Endothelial cell of umbilical vein (primary cell): ENCODE results near the gene TMEM87A. TPM values are rescaled to one million over a fixed set of nuclear protein-coding genes. Genes with fewer than 3 reads are reported as not detected.

Experiments
- BruUV-seq: library from RNA; stranded (reverse); fragments of 400-500 nt; replicated peaks from 2 replicates; lab custom pipeline; 2021; lab: Mats Ljungman, UMichigan
- CTCF ChIA-PET: fragments of 300-600, 350-600 bp; sonication (Branson Sonifier 250); formaldehyde crosslinking; loops from one replicate; lab custom pipeline; 2021; ENCODE audit warnings: antibody characterized with exemption, inconsistent platforms; lab: Charles Lee
- POLR2A ChIA-PET: fragments of 300-600, 350-600 bp; sonication (Branson Sonifier 250); formaldehyde crosslinking; loops from one replicate; lab custom pipeline; 2021; ENCODE audit warnings: antibody characterized with exemption, inconsistent platforms; lab: Charles Lee
- DNase-seq: peaks from one replicate; pipeline ENCODE4 v3.0.0-alpha.2; 2011; ENCODE audit warnings: low read depth, low spot score
- FAIRE-seq: peaks from 2 replicates; lab custom pipeline; 2011; peaks lifted over from hg19 to GRCh38; lab: Jason Lieb, UNC
- H2AFZ ChIP-seq: 2 replicates; pipeline ENCODE4 v1.6.0; 2012; ENCODE audit warnings: low read depth, low read length, control low read depth, inconsistent platforms
- H3K27ac ChIP-seq: 2 replicates; pipeline ENCODE4 v1.5.1; 2011; ENCODE audit warnings: low read depth, mild to moderate bottlenecking, control low read depth, low read length, moderate library complexity; ENCODE audit not compliant: insufficient read depth
- H3K27me3 ChIP-seq, 2 experiments: 2 replicates each; pipeline versions ENCODE4 v1.6.0 to v1.6.1; 2011; ENCODE audit warnings: low read length in 2 of 2, mixed read lengths in 1 of 2; ENCODE audit not compliant: control insufficient read depth in 2 of 2, insufficient read depth in 2 of 2
- H3K36me3 ChIP-seq, 2 experiments: 2 replicates in 1 of 2; 3 replicates in 1 of 2; pipeline ENCODE4 v1.5.1; 2011; ENCODE audit warnings: low read length in 2 of 2, mild to moderate bottlenecking in 1 of 2, moderate library complexity in 1 of 2; ENCODE audit not compliant: control insufficient read depth in 2 of 2, insufficient read depth in 2 of 2; ENCODE audit errors: extremely low read depth in 1 of 2
- H3K4me1 ChIP-seq: 3 replicates; pipeline ENCODE4 v1.5.1; 2011; ENCODE audit warnings: mild to moderate bottlenecking, low read length; ENCODE audit not compliant: control insufficient read depth, insufficient read depth; ENCODE audit errors: extremely low read depth
- H3K4me2 ChIP-seq: 2 replicates; pipeline ENCODE4 v1.6.1; 2011; ENCODE audit warnings: low read length, control low read depth, mixed read lengths; ENCODE audit not compliant: insufficient read depth
- H3K4me3 ChIP-seq, 3 experiments: fragments of 200-600 bp in 1 of 3; sonication (generic), shearing (Covaris generic) in 1 of 3; replicated peaks in 1 of 3; 2 replicates each; pipeline ENCODE4 v1.5.1; 2011 to 2016; ENCODE audit warnings: control low read depth in 3 of 3, low read length in 3 of 3, mild to moderate bottlenecking in 2 of 3, inconsistent platforms in 1 of 3, low read depth in 1 of 3, moderate library complexity in 1 of 3; ENCODE audit not compliant: insufficient read depth in 1 of 3
- H3K79me2 ChIP-seq: 2 replicates; pipeline ENCODE4 v1.6.0; 2012; ENCODE audit warnings: low read length, inconsistent platforms; ENCODE audit not compliant: control insufficient read depth, insufficient read depth
- H3K9ac ChIP-seq: replicated peaks from 2 replicates; pipeline ENCODE3; 2011; ENCODE audit warnings: low read length, control low read depth; ENCODE audit not compliant: insufficient read depth; ENCODE audit errors: extremely low read depth
- H3K9me1 ChIP-seq: replicated peaks from 3 replicates; pipeline ENCODE4 v1.6.0; 2011; ENCODE audit warnings: mild to moderate bottlenecking, low read length; ENCODE audit not compliant: control insufficient read depth, insufficient read depth; ENCODE audit errors: extremely low read depth
- H3K9me3 ChIP-seq: replicated peaks from 2 replicates; pipeline ENCODE4 v1.5.1; 2012; ENCODE audit warnings: low read length, inconsistent platforms; ENCODE audit not compliant: control insufficient read depth, insufficient read depth
- H4K20me1 ChIP-seq: replicated peaks from 2 replicates; pipeline ENCODE3; 2011; ENCODE audit warnings: mild to moderate bottlenecking, low read length; ENCODE audit not compliant: control insufficient read depth, insufficient read depth; ENCODE audit errors: extremely low read depth
- CTCF ChIP-seq, 2 donors: IDR thresholded peaks; 1 replicate in 1 of 2; 2 replicates in 1 of 2; pipeline ENCODE4 v1.5.1; 2011; ENCODE audit warnings: low read length in 2 of 2, mild to moderate bottlenecking in 2 of 2, moderate library complexity in 2 of 2, control low read depth in 1 of 2, inconsistent platforms in 1 of 2, low read depth in 1 of 2; ENCODE audit not compliant: insufficient read depth in 1 of 2; ENCODE audit errors: extremely low read depth in 1 of 2
- EZH2 ChIP-seq: IDR thresholded peaks from 2 replicates; pipeline ENCODE4 v1.6.1; 2012; ENCODE audit warnings: borderline replicate concordance, low read depth, mild to moderate bottlenecking, moderate library complexity, low read length, inconsistent platforms; ENCODE audit not compliant: severe bottlenecking
- FOS ChIP-seq: IDR thresholded peaks from 2 replicates; pipeline ENCODE4 v1.6.1; 2011; ENCODE audit warnings: mild to moderate bottlenecking, low read length, moderate library complexity, borderline replicate concordance; ENCODE audit not compliant: insufficient read depth
- GATA2 ChIP-seq: IDR thresholded peaks from 2 replicates; pipeline ENCODE4 v1.7.0; 2011; ENCODE audit warnings: low read depth, mild to moderate bottlenecking, moderate library complexity, mixed read lengths, low read length; ENCODE audit not compliant: insufficient read length, insufficient read depth
- JUN ChIP-seq: IDR thresholded peaks from 2 replicates; pipeline ENCODE4 v1.6.1; 2011; ENCODE audit warnings: borderline replicate concordance, low read depth; ENCODE audit not compliant: insufficient read length, insufficient read depth
- MAX ChIP-seq: IDR thresholded peaks from 2 replicates; pipeline ENCODE4 v1.6.1; 2011; ENCODE audit not compliant: insufficient read depth, insufficient read length
- MYC ChIP-seq: IDR thresholded peaks from one replicate; pipeline ENCODE4 v1.6.1; 2011; ENCODE audit warnings: mild to moderate bottlenecking, low read depth, low read length
- POLR2A ChIP-seq: IDR thresholded peaks from 2 replicates; pipeline ENCODE4 v1.6.1; 2012; ENCODE audit warnings: low read depth, mild to moderate bottlenecking, control low read depth, low read length
- POLR2AphosphoS5 ChIP-seq: IDR thresholded peaks from 2 replicates; pipeline ENCODE4 v1.6.1; 2012; ENCODE audit warnings: low read depth, mild to moderate bottlenecking, control low read depth, low read length, moderate library complexity; ENCODE audit not compliant: insufficient read depth
- dilution Hi-C: fragments of 300-500 bp; cut with MboI; formaldehyde crosslinking; loops from one replicate; pipeline ENCODE4 v1.15.0; 2019; ENCODE audit warnings: low sequenced_read_pairs; ENCODE audit not compliant: extremely low pct_ligation_motif_present
- intact Hi-C: fragments of 100-400 bp; cut with micrococcal nuclease; formaldehyde crosslinking; loops from one replicate; pipeline ENCODE4 v1.10.0; 2022
- polyA plus RNA-seq, 4 experiments: library from polyadenylated mRNA; depleted of rRNA in 3 of 4; stranded (reverse) in 3 of 4; unstranded in 1 of 4; fragments of >200 nt; gene quantifications; 2 replicates each; pipeline versions ENCODE4 v1.2.1 to v1.2.3, GENCODE V29; 2011 to 2012; ENCODE audit warnings: missing spikeins in 1 of 4
- total RNA-seq: library from RNA; stranded (reverse); gene quantifications from 2 replicates; pipeline ENCODE4 v1.2.3, GENCODE V29; 2021

Gene TMEM87A
- total and polyA plus RNA-seq, 2 donors (not counting 3 experiments of a cell fraction or from before 2014, with no cell fraction given) = 22.3 to 41.1 TPM

- H3K9me3 ChIP-seq = no peaks in the 10 kb centered on the region
These were observed 868 bp upstream of the TMEM87A start for GRCh38 chr15:42273900-42274701.

More at GRCh38 chr15:42273900-42274701, 868 bp upstream of the TMEM87A start:
- H3K9ac ChIP-seq = peak overlapping the region; percentile 90
- H2AFZ ChIP-seq = peak overlapping the region; percentile 95
- ChIA-PET POLR2A (interaction anchor here (0.6 to 1.0 kb wide), 2 partner anchors 217 to 335 kb away, joined by 3 to 8 read pairs; partner anchors contain the start of gene ZNF106), CTCF (interaction anchor here (1.6 to 2.1 kb wide), 2 partner anchors 111 kb away, joined by 7 to 16 read pairs; no protein-coding TSS in a partner anchor)
- no peaks in the 10 kb centered on the region for H4K20me1 ChIP-seq
- peak overlapping the region; percentile 61 to 97 (median 96) for H3K4me3 ChIP-seq
- dilution Hi-C loops = no loop called here
- no peaks in the 10 kb centered on the region for H3K9me1 ChIP-seq
- TF ChIP-seq POLR2AphosphoS5 (no peak), MYC (no peak), JUN (no peak), EZH2 (no peak), POLR2A (no peak), GATA2 (no peak), CTCF (IDR thresholded peaks at IDR 0.05; ENCODE audit: extremely low read depth in 1 of 2, insufficient read depth in 1 of 2, low read depth in 1 of 2, low read length in 2 of 2) (no peak), FOS (no peak), MAX (no peak)
- FAIRE-seq (no peak), DNase-seq (peak; percentile 75)
- H3K79me2 ChIP-seq = peaks cover 42% of the 10 kb centered on the region
- TSS peak; percentile 77 for BruUV-seq
- no peaks in the 10 kb centered on the region for H3K36me3 ChIP-seq
- peak overlapping the region; percentile 97 for H3K4me2 ChIP-seq
- H3K4me1 ChIP-seq = peaks cover 41% of the 10 kb centered on the region
- H3K27ac ChIP-seq = peak overlapping the region; percentile 89
- H3K27me3 ChIP-seq = no peaks in the 10 kb centered on the region
- intact Hi-C loops = loop anchor here (1.0 to 5.0 kb wide), 4 partner anchors 111 to 376 kb away; partner anchors contain the start of gene ZNF106
